Upper lobe of right lung (tissue), 1 donor: Measurements from ENCODE around the gene RNF157. TPM values are rescaled to one million over a fixed set of nuclear protein-coding genes. Genes with fewer than 3 reads are reported as not detected.
"Not testable (repeated sequence)": the region's sequence is repeated elsewhere in the genome, so short reads cannot be mapped to it uniquely, and the experiment has no call there.

Source experiments
- ATAC-seq: fragments of 200-7000 bp; cut with Tn5 transposase; one replicate; pipeline ENCODE4 v1.9.1; 2020; ENCODE audit warnings: mild to moderate bottlenecking, moderate library complexity
- DNase-seq: peaks from one replicate; pipeline ENCODE4 v3.0.0-alpha.2; 2020
- H3K27ac ChIP-seq: fragments of 200-600 bp; one replicate; pipeline ENCODE4 v1.8.0; 2022
- H3K27me3 ChIP-seq: fragments of 200-600 bp; one replicate; pipeline ENCODE4 v1.8.0; 2022; ENCODE audit warnings: mild to moderate bottlenecking
- H3K36me3 ChIP-seq: fragments of 200-600 bp; one replicate; pipeline ENCODE4 v1.8.0; 2022
- H3K4me1 ChIP-seq: fragments of 200-600 bp; one replicate; pipeline ENCODE4 v1.8.0; 2022
- H3K4me3 ChIP-seq: fragments of 200-600 bp; one replicate; pipeline ENCODE4 v1.8.0; 2022; ENCODE audit warnings: mild to moderate bottlenecking
- H3K9me3 ChIP-seq: fragments of 200-600 bp; one replicate; pipeline ENCODE4 v1.8.0; 2022
- intact Hi-C: fragments of 100-400 bp; cut with DNase I; formaldehyde crosslinking; loops from one replicate; pipeline ENCODE4 v1.11.0; 2022
- total RNA-seq: library from RNA; stranded (reverse); fragmentation: NEBNext Ultra II Directional; extraction: Animal tissue kit (Norgen Biotek cat#: 25700); gene quantifications from one replicate; pipeline ENCODE4 v1.2.1, GENCODE V29; 2021
- TF ChIP-seq, protein P1 (sequence below): fragments of 200-600 bp; IDR thresholded peaks from one replicate; pipeline ENCODE4 v1.8.0; 2022; ENCODE audit warnings: antibody characterized with exemption
- donor health status: DM: no; HTN: yes; CAD: no; lungs with severe emphysema.

Gene RNF157
- total RNA-seq, 1 donor from 2014 or later = 3.8 TPM

GRCh38 chr17:76234354-76234679 lies 6.0 kb downstream of the RNF157 start:
- no peak overlapping the region for H3K27ac ChIP-seq
- TF ChIP-seq, protein P1, sequence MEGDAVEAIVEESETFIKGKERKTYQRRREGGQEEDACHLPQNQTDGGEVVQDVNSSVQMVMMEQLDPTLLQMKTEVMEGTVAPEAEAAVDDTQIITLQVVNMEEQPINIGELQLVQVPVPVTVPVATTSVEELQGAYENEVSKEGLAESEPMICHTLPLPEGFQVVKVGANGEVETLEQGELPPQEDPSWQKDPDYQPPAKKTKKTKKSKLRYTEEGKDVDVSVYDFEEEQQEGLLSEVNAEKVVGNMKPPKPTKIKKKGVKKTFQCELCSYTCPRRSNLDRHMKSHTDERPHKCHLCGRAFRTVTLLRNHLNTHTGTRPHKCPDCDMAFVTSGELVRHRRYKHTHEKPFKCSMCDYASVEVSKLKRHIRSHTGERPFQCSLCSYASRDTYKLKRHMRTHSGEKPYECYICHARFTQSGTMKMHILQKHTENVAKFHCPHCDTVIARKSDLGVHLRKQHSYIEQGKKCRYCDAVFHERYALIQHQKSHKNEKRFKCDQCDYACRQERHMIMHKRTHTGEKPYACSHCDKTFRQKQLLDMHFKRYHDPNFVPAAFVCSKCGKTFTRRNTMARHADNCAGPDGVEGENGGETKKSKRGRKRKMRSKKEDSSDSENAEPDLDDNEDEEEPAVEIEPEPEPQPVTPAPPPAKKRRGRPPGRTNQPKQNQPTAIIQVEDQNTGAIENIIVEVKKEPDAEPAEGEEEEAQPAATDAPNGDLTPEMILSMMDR = no peak
- ATAC-seq (no peak), DNase-seq (no peak)
- H3K36me3 ChIP-seq = no peaks in the 10 kb centered on the region
- H3K4me1 ChIP-seq = no peaks in the 10 kb centered on the region
- no peaks in the 10 kb centered on the region for H3K9me3 ChIP-seq
- intact Hi-C loops = no loop called here
- H3K27me3 ChIP-seq = no peaks in the 10 kb centered on the region
- H3K4me3 ChIP-seq = no peak overlapping the region

GRCh38 chr17:76233588-76234353 lies 6.5 kb downstream of the RNF157 start:
- TF ChIP-seq, protein P1 = no peak
- no peaks in the 10 kb centered on the region for H3K4me1 ChIP-seq
- intact Hi-C loops = no loop called here
- H3K27ac ChIP-seq = no peak overlapping the region
- no peak for DNase-seq
- no peak for ATAC-seq
- no peaks in the 10 kb centered on the region for H3K27me3 ChIP-seq
- no peaks in the 10 kb centered on the region for H3K9me3 ChIP-seq
- H3K4me3 ChIP-seq = no peak overlapping the region
- no peaks in the 10 kb centered on the region for H3K36me3 ChIP-seq

GRCh38 chr17:76232342-76232741 lies 8.0 kb downstream of the RNF157 start:
- no peak for DNase-seq
- TF ChIP-seq, protein P1 = no peak
- intact Hi-C loops = no loop called here
- Histone ChIP-seq H3K27ac (no peak overlapping the region), H3K9me3 (no peaks in the 10 kb centered on the region), H3K4me1 (no peaks in the 10 kb centered on the region), H3K4me3 (no peak overlapping the region), H3K27me3 (no peaks in the 10 kb centered on the region), H3K36me3 (no peaks in the 10 kb centered on the region)
- ATAC-seq = no peak

DNA sequence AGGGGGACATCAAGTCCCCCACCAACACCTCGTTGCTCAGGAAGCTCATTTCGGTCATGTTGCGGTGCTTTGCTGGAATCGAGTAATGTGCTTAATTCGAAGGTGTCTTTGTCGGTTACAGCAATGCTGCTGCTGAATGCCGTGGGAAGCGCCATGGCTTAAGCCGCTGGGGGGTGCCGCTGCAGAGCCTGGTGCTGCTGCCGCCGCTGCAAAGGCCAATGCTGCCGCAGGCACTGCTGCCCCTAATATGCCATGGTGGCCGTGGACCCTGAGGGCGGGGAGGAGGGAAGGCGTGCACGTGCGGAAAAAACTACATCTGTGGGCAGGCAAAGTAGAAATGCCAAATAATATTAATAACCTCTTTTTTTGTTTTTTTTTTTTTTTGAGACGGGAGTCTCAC lies 13.5 kb downstream of the RNF157 start:
- DNase-seq, ATAC-seq, H3K36me3 ChIP-seq, H3K27me3 ChIP-seq, H3K4me3 ChIP-seq, H3K9me3 ChIP-seq, intact Hi-C loops, H3K4me1 ChIP-seq, H3K27ac ChIP-seq: not testable (repeated sequence)

DNA sequence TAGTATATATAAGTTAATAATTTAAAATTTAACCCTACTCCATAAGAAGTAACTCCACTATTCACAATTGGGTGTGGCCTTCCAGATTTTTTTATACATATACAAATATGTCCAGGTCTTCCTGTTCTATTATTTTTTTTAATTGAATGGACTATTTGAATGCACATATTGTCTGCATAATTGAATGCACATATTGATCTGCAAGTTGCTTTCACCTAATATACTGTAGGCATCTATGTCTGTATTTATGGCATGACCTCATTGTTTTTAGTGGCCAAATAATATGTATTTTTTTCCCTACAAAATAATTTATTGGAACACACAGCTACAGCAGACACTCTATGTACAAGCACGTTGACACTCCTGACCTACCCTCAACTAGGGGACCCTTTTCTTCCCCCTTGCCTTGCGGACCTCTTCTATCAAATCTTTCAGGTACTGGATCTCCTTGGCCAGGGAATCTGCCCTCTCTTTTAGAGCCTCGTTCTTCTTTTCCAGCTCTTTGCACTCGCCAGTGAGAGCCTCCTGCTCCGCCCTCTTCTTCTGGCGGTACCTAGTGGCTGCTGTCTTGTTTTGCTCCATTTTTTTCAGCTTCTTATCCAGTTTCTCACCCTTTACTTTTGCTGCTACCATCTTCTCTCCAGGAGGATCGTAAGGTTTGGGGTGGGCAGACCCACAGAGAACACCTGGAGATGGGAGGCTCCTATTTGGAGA lies 14.8 kb downstream of the RNF157 start:
- H3K27me3 ChIP-seq, intact Hi-C loops, ATAC-seq, H3K4me1 ChIP-seq, H3K36me3 ChIP-seq, H3K9me3 ChIP-seq, H3K27ac ChIP-seq, DNase-seq, H3K4me3 ChIP-seq: not testable (repeated sequence)

DNA sequence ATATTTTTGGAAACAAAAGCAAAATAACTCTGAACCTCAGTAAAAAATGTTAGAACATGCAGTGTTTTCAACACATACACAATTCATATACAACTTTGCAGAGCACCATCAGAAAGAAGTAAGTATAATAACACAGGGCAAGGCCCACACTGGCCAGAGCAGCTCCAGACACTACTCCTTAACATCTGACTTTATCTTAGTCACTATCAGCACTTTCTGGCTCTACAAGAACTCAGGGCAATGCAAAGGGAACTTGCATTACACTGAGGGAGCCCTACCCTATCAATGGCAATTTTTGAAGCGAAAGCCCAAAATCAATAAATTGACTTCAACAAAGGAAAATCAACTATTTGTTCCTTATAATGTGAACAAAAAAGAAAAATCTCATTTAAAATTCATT lies 16.5 kb downstream of the RNF157 start:
- no peak overlapping the region for H3K4me3 ChIP-seq
- no peaks in the 10 kb centered on the region for H3K4me1 ChIP-seq
- H3K9me3 ChIP-seq = no peaks in the 10 kb centered on the region
- intact Hi-C loops = no loop called here
- H3K36me3 ChIP-seq = no peaks in the 10 kb centered on the region
- ATAC-seq = no peak
- no peak for DNase-seq
- no peak overlapping the region for H3K27ac ChIP-seq
- H3K27me3 ChIP-seq = no peaks in the 10 kb centered on the region
- TF ChIP-seq, protein P1 = no peak
